Measurements from ENCODE around the gene RGMB.

DNA sequence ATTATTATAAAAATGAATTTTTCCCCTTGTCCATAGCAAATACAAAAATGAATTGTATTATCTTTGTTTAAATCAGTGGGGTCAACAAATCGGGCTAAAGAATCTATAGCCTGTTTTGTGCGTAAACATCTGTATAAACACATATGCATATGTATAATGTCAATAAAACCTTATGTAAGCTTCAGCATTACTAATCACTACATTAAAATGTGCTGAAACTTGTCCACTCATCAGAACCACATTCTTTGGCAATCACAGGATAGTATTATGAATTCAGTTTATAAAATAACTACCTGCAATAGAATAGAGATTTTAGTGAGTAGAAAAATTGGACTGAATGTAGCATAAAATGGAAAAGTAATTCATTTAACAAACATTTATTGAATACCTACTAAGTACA is 30.6 kb downstream of the RGMB start:
- TF ChIP-seq, protein P1, sequence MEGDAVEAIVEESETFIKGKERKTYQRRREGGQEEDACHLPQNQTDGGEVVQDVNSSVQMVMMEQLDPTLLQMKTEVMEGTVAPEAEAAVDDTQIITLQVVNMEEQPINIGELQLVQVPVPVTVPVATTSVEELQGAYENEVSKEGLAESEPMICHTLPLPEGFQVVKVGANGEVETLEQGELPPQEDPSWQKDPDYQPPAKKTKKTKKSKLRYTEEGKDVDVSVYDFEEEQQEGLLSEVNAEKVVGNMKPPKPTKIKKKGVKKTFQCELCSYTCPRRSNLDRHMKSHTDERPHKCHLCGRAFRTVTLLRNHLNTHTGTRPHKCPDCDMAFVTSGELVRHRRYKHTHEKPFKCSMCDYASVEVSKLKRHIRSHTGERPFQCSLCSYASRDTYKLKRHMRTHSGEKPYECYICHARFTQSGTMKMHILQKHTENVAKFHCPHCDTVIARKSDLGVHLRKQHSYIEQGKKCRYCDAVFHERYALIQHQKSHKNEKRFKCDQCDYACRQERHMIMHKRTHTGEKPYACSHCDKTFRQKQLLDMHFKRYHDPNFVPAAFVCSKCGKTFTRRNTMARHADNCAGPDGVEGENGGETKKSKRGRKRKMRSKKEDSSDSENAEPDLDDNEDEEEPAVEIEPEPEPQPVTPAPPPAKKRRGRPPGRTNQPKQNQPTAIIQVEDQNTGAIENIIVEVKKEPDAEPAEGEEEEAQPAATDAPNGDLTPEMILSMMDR (IDR thresholded peaks at IDR 0.05): no peak
- no peak for TF ChIP-seq POLR2A (IDR thresholded peaks at IDR 0.05)
